Rectal smooth muscle tissue (tissue), 1 donor: Measurements from ENCODE around the gene HCK.

Experiments
- H3K27ac ChIP-seq: one replicate; pipeline ENCODE4 v1.7.0; 2013; ENCODE audit warnings: low read depth, low read length, inconsistent platforms
- H3K27me3 ChIP-seq: one replicate; pipeline ENCODE4 v1.7.0; 2013; ENCODE audit warnings: low read length; ENCODE audit not compliant: control insufficient read depth, insufficient read depth
- H3K36me3 ChIP-seq: one replicate; pipeline ENCODE4 v1.7.0; 2013; ENCODE audit warnings: low read length; ENCODE audit not compliant: control insufficient read depth, insufficient read depth
- H3K4me1 ChIP-seq: one replicate; pipeline ENCODE4 v1.7.0; 2013; ENCODE audit warnings: low read length; ENCODE audit not compliant: control insufficient read depth, insufficient read depth
- H3K4me3 ChIP-seq: one replicate; pipeline ENCODE4 v1.7.0; 2013; ENCODE audit warnings: low read length
- H3K9ac ChIP-seq: one replicate; pipeline ENCODE4 v1.7.0; 2013; ENCODE audit warnings: low read length

Gene HCK

DNA sequence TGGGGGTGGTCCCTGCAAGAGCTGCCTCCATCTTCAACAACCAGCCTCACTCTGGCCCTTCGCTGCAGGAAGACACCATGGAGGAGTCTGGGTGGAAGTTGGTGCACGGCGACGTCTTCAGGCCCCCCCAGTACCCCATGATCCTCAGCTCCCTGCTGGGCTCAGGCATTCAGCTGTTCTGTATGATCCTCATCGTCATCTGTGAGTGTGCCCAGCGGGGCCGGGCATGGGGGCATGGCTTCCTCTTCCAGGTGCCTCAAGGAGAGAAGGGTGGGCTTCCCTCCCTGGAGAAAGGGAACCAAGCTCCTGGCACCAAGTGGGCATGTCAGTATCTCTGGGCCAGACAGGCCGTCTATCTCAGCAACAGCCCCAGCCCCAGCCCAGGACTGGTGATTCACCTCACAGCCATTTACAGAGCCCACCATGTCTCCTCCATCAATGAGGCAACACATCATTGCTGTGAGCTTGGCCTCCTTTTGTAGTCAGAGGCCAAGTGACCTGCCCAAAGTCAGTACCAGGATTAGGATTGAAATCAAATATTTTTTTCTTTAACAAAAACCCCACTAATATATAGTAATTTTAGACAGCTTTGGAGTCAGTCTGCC lies 97.6 kb downstream of the HCK start:
- Histone ChIP-seq H3K27me3 (no peaks in the 10 kb centered on the region), H3K27ac (no peak overlapping the region), H3K4me3 (no peak overlapping the region), H3K4me1 (no peaks in the 10 kb centered on the region), H3K36me3 (peaks cover 36% of the 10 kb centered on the region), H3K9ac (no peak overlapping the region)

- Histone ChIP-seq H3K9ac (no peak overlapping the region), H3K27me3 (no peaks in the 10 kb centered on the region), H3K4me1 (no peaks in the 10 kb centered on the region), H3K4me3 (no peak overlapping the region), H3K36me3 (peaks cover 30% of the 10 kb centered on the region), H3K27ac (no peak overlapping the region)
These were observed 98.3 kb downstream of the HCK start for GRCh38 chr20:32150291-32150848.
